Prostate gland (tissue), 2 donors: ENCODE measurements around the gene KCNJ3. TPM values are rescaled to one million over a fixed set of nuclear protein-coding genes. Genes with fewer than 3 reads are reported as not detected.

Experiments
- DNase-seq: peaks from one replicate; pipeline ENCODE4 v3.0.0-alpha.2; 2019; ENCODE audit warnings: low spot score
- H3K27ac ChIP-seq, 2 donors: fragments of 200-600 bp; sonication (generic); 2 replicates each; pipeline ENCODE4 v1.5.1; 2017 to 2019
- H3K27me3 ChIP-seq: fragments of 200-600 bp; sonication (generic); replicated peaks from 2 replicates; pipeline ENCODE4 v1.5.1; 2019; ENCODE audit not compliant: insufficient read depth
- H3K36me3 ChIP-seq, 2 donors: fragments of 200-600 bp; sonication (generic); 1 replicate in 1 of 2; 2 replicates in 1 of 2; pipeline versions ENCODE4 v1.5.1 to v1.8.1; 2017 to 2019
- H3K4me1 ChIP-seq: fragments of 200-600 bp; sonication (generic); replicated peaks from 2 replicates; pipeline ENCODE4 v1.5.1; 2019
- H3K4me3 ChIP-seq, 2 donors: fragments of 200-600 bp; sonication (generic); 2 replicates each; pipeline ENCODE4 v1.5.1; 2017 to 2019
- H3K9me3 ChIP-seq: fragments of 200-600 bp; sonication (generic); 2 replicates; pipeline ENCODE4 v1.5.1; 2017
- POLR2A ChIP-seq: fragments of 450-650 bp; IDR thresholded peaks from one replicate; pipeline ENCODE4 v1.6.1; 2016; ENCODE audit warnings: antibody characterized with exemption, mild to moderate bottlenecking
- POLR2AphosphoS5 ChIP-seq: sonication (generic); formaldehyde crosslinking; IDR thresholded peaks from one replicate; pipeline ENCODE4 v1.6.1; 2017; ENCODE audit warnings: antibody characterized with exemption
- WGBS: methylation state at CpG from one replicate; pipeline ENCODE4 v1.1.5; 2018; 5-methylcytosine and 5-hydroxymethylcytosine counted together
- intact Hi-C: fragments of 100-400 bp; cut with DNase I; formaldehyde crosslinking; loops from one replicate; pipeline ENCODE4 v1.14.2; 2022
- total RNA-seq, 2 donors: library from RNA; depleted of rRNA; stranded (reverse); fragments of >200 nt; gene quantifications; one replicate each; pipeline ENCODE4 v1.1.0, GENCODE V29; 2016
- TF ChIP-seq, protein P1 (sequence below), 4 experiments: fragments of 200-600 bp in 2 of 4; fragments of 450-650 bp in 2 of 4; sonication (generic) in 2 of 4; IDR thresholded peaks; 1 replicate in 3 of 4; 2 replicates in 1 of 4; pipeline ENCODE4 v1.5.1; 2016 to 2019; ENCODE audit warnings: antibody characterized with exemption in 4 of 4, mild to moderate bottlenecking in 2 of 4, moderate library complexity in 2 of 4

Gene KCNJ3
- total RNA-seq, 2 donors from 2014 or later, result 2.7 to 8.8 TPM

DNA sequence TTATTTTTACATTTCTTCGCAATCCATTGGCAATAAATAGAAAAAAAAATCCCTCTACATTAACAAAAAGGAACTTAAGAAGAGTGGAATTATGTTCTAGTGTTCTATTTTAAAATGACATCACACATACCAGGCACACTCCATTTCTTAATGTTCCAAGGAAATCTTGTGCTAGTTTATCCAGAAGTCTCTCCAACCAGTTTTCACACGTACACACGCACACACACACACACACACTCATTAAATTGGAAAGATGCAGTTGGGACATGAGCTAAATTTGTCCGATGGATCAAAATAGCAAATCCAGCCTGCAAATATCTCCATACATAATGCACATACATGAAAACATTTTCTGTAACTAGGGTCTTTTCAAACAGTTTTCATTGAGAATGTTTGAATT, 78.3 kb downstream of the KCNJ3 start:
- TF ChIP-seq POLR2A, result no peak
- no peak for TF ChIP-seq POLR2AphosphoS5
- TF ChIP-seq, protein P1, sequence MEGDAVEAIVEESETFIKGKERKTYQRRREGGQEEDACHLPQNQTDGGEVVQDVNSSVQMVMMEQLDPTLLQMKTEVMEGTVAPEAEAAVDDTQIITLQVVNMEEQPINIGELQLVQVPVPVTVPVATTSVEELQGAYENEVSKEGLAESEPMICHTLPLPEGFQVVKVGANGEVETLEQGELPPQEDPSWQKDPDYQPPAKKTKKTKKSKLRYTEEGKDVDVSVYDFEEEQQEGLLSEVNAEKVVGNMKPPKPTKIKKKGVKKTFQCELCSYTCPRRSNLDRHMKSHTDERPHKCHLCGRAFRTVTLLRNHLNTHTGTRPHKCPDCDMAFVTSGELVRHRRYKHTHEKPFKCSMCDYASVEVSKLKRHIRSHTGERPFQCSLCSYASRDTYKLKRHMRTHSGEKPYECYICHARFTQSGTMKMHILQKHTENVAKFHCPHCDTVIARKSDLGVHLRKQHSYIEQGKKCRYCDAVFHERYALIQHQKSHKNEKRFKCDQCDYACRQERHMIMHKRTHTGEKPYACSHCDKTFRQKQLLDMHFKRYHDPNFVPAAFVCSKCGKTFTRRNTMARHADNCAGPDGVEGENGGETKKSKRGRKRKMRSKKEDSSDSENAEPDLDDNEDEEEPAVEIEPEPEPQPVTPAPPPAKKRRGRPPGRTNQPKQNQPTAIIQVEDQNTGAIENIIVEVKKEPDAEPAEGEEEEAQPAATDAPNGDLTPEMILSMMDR (IDR thresholded peaks at IDR 0.05), result no peak
- intact Hi-C loops, result no loop called here
- 87% methylated on average over 4 of the region's 4 CpGs for WGBS
- no peak for DNase-seq
- H3K4me1 ChIP-seq, result no peaks in the 10 kb centered on the region
- no peak overlapping the region for H3K27ac ChIP-seq
- no peak overlapping the region for H3K4me3 ChIP-seq
- H3K36me3 ChIP-seq, result no peaks in the 10 kb centered on the region
- H3K9me3 ChIP-seq, result no peaks in the 10 kb centered on the region
- no peaks in the 10 kb centered on the region for H3K27me3 ChIP-seq

DNA sequence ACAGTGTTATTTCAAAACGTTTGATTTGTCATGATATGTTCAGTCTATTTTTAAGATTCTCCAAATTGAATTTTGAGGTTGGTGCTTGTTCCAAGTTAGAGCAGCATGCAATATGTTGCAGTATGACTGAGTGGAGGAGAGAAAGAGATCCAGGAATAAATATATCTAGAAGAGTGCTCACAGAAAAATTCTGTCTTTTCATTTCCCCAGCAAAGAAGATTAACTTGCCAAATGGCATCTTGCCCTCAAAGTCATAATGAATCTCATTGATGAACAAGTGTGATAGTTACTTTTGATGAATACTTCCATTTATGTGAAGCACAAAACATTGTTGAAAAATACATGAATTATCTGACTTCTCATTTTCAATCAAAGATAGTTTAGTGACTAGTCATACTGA, 95.9 kb downstream of the KCNJ3 start:
- WGBS, result 47% methylated on average over 1 of the region's 1 CpG
- Histone ChIP-seq H3K27me3 (no peaks in the 10 kb centered on the region), H3K9me3 (no peaks in the 10 kb centered on the region), H3K4me3 (no peak overlapping the region), H3K4me1 (no peaks in the 10 kb centered on the region), H3K27ac (no peak overlapping the region), H3K36me3 (no peaks in the 10 kb centered on the region)
- intact Hi-C loops, result no loop called here
- DNase-seq, result no peak
- TF ChIP-seq POLR2AphosphoS5, result no peak
- no peak for TF ChIP-seq POLR2A
- TF ChIP-seq, protein P1 (IDR thresholded peaks at IDR 0.05), result no peak

DNA sequence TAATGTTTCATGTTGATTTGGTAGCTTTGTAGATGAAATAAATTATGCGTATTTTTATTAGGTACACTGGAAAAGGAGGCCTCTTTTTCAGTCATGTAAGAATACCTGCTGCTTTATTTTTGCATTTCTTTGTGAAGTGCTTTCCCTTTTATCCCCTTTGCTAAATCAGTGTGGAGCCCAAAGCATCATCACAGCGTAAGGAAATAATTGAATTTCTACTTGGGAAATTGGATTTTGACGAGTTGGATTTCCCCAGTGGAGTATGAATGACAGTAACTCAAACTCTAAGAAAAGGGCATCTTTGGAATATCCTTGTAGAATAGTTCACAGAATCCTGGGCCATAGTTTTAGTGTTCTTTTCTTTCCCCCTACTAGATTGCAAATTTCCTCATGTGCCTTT, 97.2 kb downstream of the KCNJ3 start:
- H3K4me3 ChIP-seq, result no peak overlapping the region
- no peak for DNase-seq
- intact Hi-C loops, result no loop called here
- H3K4me1 ChIP-seq, result no peaks in the 10 kb centered on the region
- 85% methylated on average over 3 of the region's 3 CpGs for WGBS
- no peaks in the 10 kb centered on the region for H3K36me3 ChIP-seq
- no peak for TF ChIP-seq POLR2A
- TF ChIP-seq POLR2AphosphoS5, result no peak
- TF ChIP-seq, protein P1 (IDR thresholded peaks at IDR 0.05), result no peak
- no peaks in the 10 kb centered on the region for H3K9me3 ChIP-seq
- H3K27ac ChIP-seq, result no peak overlapping the region
- H3K27me3 ChIP-seq, result no peaks in the 10 kb centered on the region

DNA sequence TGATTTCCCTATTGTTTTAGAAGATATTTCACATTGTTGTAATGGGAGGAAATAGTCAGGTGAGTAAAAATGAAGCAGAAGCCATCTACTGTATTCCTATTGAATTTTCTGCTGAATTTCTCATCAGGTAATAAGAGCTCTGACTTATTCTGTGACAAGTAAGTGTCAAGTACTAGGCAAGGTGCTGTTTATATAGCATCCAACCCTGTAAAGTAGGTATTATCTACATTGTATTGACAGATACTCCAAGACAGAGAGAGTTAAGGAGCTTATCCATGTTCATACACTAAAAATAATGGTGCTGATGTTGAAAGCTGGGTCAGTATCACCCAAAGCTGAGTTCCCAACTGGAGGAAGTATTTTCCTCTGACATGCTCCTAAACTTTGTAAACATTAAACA, 106.0 kb downstream of the KCNJ3 start:
- TF ChIP-seq POLR2AphosphoS5 (no peak), POLR2A (no peak)
- TF ChIP-seq, protein P1 (IDR thresholded peaks at IDR 0.05), result no peak
- no peaks in the 10 kb centered on the region for H3K9me3 ChIP-seq
- no peak for DNase-seq
- H3K36me3 ChIP-seq, result no peaks in the 10 kb centered on the region
- no peaks in the 10 kb centered on the region for H3K4me1 ChIP-seq
- intact Hi-C loops, result no loop called here
- no peak overlapping the region for H3K27ac ChIP-seq
- H3K27me3 ChIP-seq, result no peaks in the 10 kb centered on the region
- H3K4me3 ChIP-seq, result no peak overlapping the region

DNA sequence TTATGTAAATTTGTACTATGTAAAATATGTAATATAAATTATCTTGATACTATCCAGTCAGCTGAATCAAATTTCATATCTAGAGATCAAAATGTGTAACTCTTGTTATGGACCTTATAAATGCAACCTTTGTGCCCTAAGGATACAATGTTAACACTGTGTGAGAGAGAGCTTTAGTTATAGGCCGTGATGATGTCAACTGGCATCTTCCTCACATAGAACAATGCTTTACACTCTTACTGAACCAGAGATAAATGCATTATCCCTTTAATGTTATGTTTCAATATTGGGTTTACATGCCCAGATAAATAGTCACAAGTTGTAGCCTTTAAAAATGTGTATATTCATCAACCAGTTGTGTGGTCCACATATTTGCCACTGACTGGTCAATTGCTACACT, 115.1 kb downstream of the KCNJ3 start:
- no peak for DNase-seq
- TF ChIP-seq POLR2A (no peak), POLR2AphosphoS5 (no peak)
- TF ChIP-seq, protein P1 (IDR thresholded peaks at IDR 0.05), result no peak
- Histone ChIP-seq H3K4me1 (no peaks in the 10 kb centered on the region), H3K4me3 (no peak overlapping the region), H3K36me3 (no peaks in the 10 kb centered on the region), H3K9me3 (no peaks in the 10 kb centered on the region), H3K27ac (no peak overlapping the region), H3K27me3 (no peaks in the 10 kb centered on the region)
- intact Hi-C loops, result no loop called here
- WGBS, result 59% methylated on average over 1 of the region's 1 CpG
